DMS79 treated with DMSO at 0.1 percent for 48 hours (cell line): Measurements from ENCODE around the gene REXO4.
A peak's percentile ranks its signal among the peaks of the same experiment; 100 is the strongest.
"Not testable (repeated sequence)": the region's sequence is repeated elsewhere in the genome, so short reads cannot be mapped to it uniquely, and the experiment has no call there.

Source experiments
- DNase-seq: peaks from one replicate; lab custom pipeline; 2025; lab: John Stamatoyannopoulos, UW

REXO4 gene

GRCh38 chr9:133421615-133422542 is 4.1 kb upstream of the REXO4 start, which contains the start of gene ADAMTS13:
TSS of gene ADAMTS13 (plus strand) at chr9:133422367. CDS start at chr9:133422444, 77 bp downstream.
- no peak for DNase-seq

- no peak for DNase-seq
Observed at GRCh38 chr9:133420392-133420827, 2.6 kb upstream of the REXO4 start.

GRCh38 chr9:133419005-133419404 is 1.2 kb upstream of the REXO4 start:
- no peak for DNase-seq

- DNase-seq: no peak
Observed at GRCh38 chr9:133415170-133415569, 2.6 kb downstream of the REXO4 start.

GRCh38 chr9:133408042-133408441 is 9.8 kb downstream of the REXO4 start:
- no peak for DNase-seq

- DNase-seq: peak; percentile 34
Observed at GRCh38 chr9:133406480-133407307, 11.1 kb downstream of the REXO4 start.

- no peak for DNase-seq
Observed at GRCh38 chr9:133405508-133406438, 12.0 kb downstream of the REXO4 start.

GRCh38 chr9:133404454-133405002 is 13.3 kb downstream of the REXO4 start:
- DNase-seq: no peak

GRCh38 chr9:133403766-133404453 is 13.9 kb downstream of the REXO4 start:
- peak; percentile 34 for DNase-seq

GRCh38 chr9:133402689-133403088 is 15.1 kb downstream of the REXO4 start:
- no peak for DNase-seq

GRCh38 chr9:133401588-133401987 is 16.2 kb downstream of the REXO4 start:
- DNase-seq: no peak

- DNase-seq: no peak
Observed at GRCh38 chr9:133400292-133400691, 17.5 kb downstream of the REXO4 start.

- no peak for DNase-seq
Observed at GRCh38 chr9:133397895-133398294, 19.9 kb downstream of the REXO4 start.

GRCh38 chr9:133397370-133397769 is 20.4 kb downstream of the REXO4 start:
- no peak for DNase-seq

- no peak for DNase-seq
Observed at GRCh38 chr9:133396952-133397351, 20.9 kb downstream of the REXO4 start.

GRCh38 chr9:133394687-133395271 is 23.0 kb downstream of the REXO4 start:
- no peak for DNase-seq

GRCh38 chr9:133393399-133393798 is 24.4 kb downstream of the REXO4 start:
- DNase-seq: no peak

GRCh38 chr9:133392308-133392707 is 25.5 kb downstream of the REXO4 start:
- not testable (repeated sequence) for DNase-seq

GRCh38 chr9:133391449-133391848 is 26.4 kb downstream of the REXO4 start:
- not testable (repeated sequence) for DNase-seq

- DNase-seq: no peak
Observed at GRCh38 chr9:133390713-133391112, 27.1 kb downstream of the REXO4 start.
